ENCODE results near the gene MSL2.
"Not testable (repeated sequence)": the region's sequence is repeated elsewhere in the genome, so short reads cannot be mapped to it uniquely, and the experiment has no call there.

Gene MSL2, protein sequence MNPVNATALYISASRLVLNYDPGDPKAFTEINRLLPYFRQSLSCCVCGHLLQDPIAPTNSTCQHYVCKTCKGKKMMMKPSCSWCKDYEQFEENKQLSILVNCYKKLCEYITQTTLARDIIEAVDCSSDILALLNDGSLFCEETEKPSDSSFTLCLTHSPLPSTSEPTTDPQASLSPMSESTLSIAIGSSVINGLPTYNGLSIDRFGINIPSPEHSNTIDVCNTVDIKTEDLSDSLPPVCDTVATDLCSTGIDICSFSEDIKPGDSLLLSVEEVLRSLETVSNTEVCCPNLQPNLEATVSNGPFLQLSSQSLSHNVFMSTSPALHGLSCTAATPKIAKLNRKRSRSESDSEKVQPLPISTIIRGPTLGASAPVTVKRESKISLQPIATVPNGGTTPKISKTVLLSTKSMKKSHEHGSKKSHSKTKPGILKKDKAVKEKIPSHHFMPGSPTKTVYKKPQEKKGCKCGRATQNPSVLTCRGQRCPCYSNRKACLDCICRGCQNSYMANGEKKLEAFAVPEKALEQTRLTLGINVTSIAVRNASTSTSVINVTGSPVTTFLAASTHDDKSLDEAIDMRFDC

GRCh38 chr3:136196064-136196400 lies at the start of gene MSL2:
Gene MSL2 (minus strand): TSS chr3:136196335. CDS start chr3:136195113, 1,222 bp downstream.
- DNase-seq, result no peak

DNA sequence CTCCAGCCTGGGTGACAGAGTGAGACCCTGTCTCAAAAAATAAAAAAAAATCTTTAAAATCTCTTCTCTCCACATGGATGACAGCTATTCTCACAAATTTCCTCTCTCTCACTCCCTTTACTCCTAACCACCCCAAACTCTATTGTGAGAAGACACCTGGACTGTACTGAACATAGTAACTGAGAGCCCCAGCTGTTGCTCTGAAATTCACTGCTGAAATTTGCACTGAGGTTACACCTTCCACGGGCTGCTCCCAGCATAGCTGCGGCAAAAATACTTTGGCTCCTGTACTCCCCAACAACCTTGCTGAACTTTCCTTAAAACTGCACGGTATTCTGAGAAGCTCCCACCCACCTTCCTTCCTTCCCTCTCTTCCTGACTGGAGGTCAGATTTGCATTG lies 49.6 kb upstream of the MSL2 start:
- peak; percentile 18 for DNase-seq

- DNase-seq, result no peak
These were observed 43.0 kb upstream of the MSL2 start for GRCh38 chr3:136239094-136239493.

DNA sequence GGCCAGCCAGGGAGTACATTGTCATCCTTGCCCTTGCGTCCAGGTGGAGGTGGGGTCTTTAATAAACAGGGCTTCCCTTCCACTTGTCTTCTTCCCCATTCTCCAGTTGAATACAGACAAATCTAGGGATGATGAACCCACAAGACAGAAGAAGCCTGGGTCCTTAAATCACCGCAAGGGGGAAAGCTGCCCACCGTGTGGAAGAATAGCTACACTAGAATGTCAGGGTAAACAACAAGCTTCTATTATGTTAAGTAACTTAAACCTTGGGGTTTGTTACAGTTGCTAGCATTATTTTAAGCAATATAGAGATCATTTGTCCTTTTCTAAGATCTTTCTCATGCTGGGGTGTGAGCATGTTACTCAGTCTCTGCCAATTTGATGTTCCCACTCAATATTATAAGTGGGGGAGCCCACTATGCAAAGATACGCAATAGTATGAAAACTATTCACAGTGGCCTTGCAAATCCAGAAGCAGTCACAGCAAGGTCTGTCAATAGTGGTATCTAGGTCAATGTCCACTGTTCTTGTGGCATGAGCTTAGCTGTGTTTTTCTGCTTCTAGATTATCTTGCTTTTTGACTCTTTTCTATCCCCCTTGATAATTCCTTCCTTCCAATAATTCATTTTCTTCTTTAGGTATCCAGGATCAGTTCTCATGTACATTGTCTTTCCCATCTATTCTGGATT lies 42.0 kb upstream of the MSL2 start:
- DNase-seq, result no peak

DNA sequence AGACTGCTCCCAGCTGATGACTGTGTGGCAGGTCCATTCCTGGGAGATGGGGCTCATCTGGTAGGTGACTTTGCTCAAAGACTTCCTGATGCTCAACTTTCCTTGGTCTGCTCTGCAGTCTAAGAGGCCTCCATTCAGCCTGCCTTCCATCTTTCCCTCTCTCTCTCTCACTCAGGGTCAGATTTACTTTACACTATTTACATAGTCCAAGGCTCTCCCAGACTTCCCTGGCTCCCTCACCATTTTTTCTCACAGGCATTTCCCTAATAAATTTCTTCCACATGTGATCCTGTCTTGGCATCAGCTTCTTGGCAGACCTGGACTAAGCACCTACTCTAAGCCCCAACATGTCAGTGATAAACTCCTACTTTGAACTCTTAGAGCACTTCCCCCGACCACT lies 41.0 kb upstream of the MSL2 start:
- DNase-seq, result no peak

DNA sequence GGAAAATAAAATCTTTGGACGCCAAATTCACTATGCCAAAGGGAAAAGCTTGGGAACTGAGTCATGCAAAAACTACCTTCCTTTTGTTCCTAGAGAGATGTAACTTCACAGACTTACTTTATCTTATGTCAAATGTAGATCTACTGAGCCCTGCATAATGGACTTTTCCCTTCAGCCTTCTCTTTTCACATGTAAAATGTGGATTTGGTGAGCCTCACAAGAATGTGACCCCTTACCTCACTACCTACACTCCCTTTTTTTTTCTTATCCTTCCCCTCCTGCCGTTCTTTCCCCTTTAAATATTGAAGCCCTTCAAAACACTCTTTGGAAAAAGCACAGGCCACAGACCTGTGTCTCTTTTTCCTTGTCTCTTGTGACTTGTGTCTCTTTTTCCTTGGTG lies 40.0 kb upstream of the MSL2 start:
- DNase-seq, result no peak

DNA sequence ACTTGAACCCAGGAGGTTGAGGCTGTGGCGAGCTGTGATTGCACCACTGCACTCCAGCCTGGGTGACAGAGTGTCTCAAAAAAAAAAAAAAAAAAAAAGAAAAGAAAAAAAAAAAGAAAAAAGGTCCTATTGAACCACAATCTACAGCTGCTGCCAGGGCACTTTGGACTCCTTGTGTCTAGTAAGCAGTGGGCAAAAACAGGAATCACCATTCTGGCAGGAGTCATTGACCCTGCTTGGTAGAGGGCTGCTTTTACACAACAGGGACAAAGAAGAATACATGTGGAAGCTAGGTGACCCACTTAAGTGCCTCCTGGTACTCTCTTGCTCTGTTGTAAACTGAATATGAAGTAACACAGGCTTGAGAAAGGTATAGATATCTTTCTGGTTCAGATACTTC lies 39.4 kb upstream of the MSL2 start:
- no peak for DNase-seq

GRCh38 chr3:136232413-136232812 lies 36.3 kb upstream of the MSL2 start:
- DNase-seq, result no peak

DNA sequence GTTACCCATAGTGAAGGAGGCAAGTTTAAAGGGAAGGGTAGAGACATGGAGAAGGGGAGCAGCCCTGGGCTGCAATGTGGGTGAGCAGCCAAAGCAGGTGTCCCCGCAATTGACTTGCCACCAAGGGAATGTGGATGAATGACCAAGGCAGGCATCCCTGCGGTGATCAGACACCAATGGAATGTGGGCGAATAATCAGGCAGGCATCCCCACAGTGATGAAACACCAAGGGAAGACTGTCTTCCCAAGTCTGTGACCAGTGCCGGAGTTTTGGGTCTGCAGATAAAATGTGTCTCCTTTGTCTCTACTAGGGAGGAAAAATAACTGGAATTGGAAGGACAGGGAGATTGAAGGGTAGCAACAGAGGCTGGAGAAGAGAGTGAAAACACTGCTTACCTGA lies 26.6 kb upstream of the MSL2 start:
- not testable (repeated sequence) for DNase-seq

DNA sequence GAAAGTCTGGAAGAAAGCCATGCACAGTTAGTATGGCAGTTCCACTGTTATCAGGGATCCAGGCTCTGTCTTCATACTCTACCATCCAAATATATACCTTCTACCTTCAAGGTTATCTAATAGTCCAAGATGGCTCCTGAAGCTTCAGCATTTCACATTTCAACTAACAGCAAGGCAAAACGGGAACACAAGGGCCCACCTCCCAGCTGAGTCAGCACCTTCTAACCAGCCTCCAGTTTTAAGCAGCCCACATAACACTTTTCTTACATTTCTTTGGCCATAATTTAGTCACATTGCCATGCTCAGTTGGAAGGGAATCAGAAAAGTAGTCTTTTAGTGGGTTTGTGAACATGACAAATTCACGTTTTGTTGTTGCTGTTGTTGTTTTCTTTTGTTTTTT lies 15.4 kb upstream of the MSL2 start:
- DNase-seq, result no peak

- DNase-seq, result no peak
These were observed 13.8 kb upstream of the MSL2 start for GRCh38 chr3:136209921-136210320.

- no peak for DNase-seq
These were observed 11.5 kb upstream of the MSL2 start for GRCh38 chr3:136207489-136208115.

DNA sequence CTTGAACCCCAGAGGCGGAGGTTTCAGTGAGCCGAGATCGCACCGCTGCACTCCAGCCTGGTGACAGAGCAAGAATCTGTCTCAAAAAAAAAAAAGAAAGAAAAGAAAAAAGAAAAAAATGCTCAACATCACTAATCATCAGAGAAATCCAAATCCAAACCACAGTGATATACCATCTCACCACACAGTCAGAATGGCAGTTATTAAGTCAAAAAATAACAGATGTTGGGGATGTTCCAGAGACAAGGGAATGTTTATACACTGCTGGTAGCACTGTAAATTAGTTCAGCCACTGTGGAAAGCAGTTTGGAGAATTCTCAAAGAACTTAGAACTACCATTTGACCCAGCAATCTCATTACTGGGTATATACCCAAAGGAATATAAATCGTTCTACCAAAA lies 3.1 kb upstream of the MSL2 start:
- DNase-seq, result not testable (repeated sequence)

DNA sequence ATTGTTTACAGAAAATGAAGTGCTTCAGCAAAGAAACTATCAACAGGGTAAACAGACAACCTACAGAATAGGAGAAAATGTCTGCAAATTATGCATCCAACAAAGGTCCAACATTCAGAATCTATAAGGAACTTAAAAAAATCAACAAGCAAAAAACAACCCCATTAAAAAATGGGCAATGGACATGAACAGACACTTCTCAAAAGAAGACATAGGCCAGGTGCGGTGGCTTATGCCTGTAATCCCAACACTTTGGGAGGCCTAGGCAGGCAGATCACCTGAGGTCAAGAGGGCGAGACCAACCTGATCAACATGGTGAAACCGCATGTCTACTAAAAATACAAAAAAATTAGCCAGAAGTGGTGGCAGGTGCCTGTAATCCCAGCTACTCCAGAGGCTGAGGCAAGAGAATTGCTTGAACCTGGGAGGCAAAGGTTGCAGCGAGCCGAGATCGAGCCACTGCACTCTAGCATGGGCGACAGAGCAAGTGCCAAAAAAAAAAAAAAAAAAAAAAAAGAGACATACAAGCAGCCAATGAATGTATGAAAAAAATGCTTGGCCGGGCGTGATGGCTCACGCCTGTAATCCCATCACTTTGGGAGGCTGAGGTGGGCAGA lies 2.4 kb upstream of the MSL2 start:
- not testable (repeated sequence) for DNase-seq

- peak; percentile 70 for DNase-seq
These were observed 1.1 kb upstream of the MSL2 start for GRCh38 chr3:136197159-136197793.

- DNase-seq, result peak; percentile 100
These were observed 445 bp upstream of the MSL2 start for GRCh38 chr3:136196401-136197158.

GRCh38 chr3:136195258-136196063 lies 674 bp downstream of the MSL2 start:
- DNase-seq, result peak; percentile 76

DNA sequence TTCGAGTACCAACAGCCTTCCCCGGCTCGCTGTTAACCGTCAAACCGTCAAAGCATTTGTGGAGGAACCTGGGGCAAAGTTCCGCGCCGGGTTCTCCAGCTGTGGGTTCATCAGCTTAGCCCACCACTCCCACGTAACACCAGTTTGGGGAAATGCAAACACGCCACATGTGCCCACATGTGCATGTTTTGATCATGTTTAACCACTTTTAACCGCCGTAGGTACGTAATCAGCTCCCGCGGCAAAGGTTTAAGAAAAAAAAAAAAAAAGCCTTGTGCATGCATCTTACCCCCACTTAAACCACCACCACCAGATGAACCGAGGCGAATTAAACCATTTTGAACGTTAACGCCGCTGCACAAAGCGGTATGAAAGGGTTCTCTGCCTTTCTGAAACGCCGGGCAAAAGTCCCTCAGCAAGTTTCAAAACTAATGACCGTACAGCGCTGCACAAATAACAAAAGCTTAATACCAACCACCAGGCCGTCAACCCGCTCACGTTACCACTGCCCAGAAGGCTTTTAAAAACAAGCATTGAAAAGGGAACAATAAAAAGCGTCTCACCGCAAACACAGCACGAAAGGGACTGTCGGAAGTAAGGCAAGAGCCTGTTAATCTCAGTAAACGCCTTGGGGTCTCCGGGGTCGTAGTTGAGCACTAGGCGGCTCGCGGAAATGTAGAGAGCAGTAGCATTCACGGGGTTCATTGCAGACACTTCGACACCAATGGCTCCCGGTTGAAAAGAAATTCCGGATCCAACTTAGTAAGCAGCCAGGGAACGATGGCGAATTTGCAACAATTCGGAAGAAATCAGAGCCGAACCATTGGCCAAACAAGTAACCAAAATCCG lies 1.5 kb downstream of the MSL2 start:
- peak; percentile 44 for DNase-seq

GRCh38 chr3:136193278-136194054 lies 2.7 kb downstream of the MSL2 start:
- peak; percentile 38 for DNase-seq

All from NCI-H2171 treated with DMSO at 0.1 percent for 48 hours (cell line).